Chondrocyte (in vitro differentiated cells): ENCODE data around the gene IWS1. TPM values are rescaled to one million over a fixed set of nuclear protein-coding genes. Genes with fewer than 3 reads are reported as not detected.
A peak's percentile ranks its signal among the peaks of the same experiment; 100 is the strongest.

ENCODE experiments used
- DNase-seq: peaks from one replicate; pipeline ENCODE4 v3.0.0; 2021; ENCODE audit warnings: mixed read lengths, low spot score
- H3K27ac Mint-ChIP-seq: one replicate; pipeline ENCODE4 v1.8.0; 2021; ENCODE audit warnings: mild to moderate bottlenecking, moderate library complexity, mixed read lengths; ENCODE audit not compliant: unreplicated experiment
- H3K27me3 Mint-ChIP-seq: 2 replicates; pipeline ENCODE4 v1.8.0; 2021; ENCODE audit warnings: low read depth, mixed read lengths
- H3K36me3 Mint-ChIP-seq: 2 replicates; pipeline ENCODE4 v1.8.0; 2021; ENCODE audit warnings: low read depth, mixed read lengths
- H3K4me1 Mint-ChIP-seq: 2 replicates; pipeline ENCODE4 v1.8.0; 2021; ENCODE audit warnings: low read depth, mild to moderate bottlenecking, mixed read lengths
- H3K4me3 Mint-ChIP-seq: one replicate; pipeline ENCODE4 v1.8.0; 2021; ENCODE audit warnings: mild to moderate bottlenecking, moderate library complexity, mixed read lengths; ENCODE audit not compliant: unreplicated experiment
- H3K9me3 Mint-ChIP-seq: 2 replicates; pipeline ENCODE4 v1.8.0; 2021; ENCODE audit warnings: low read depth, mixed read lengths
- CTCF ChIP-seq: fragments of 200-600 bp; sonication (generic); IDR thresholded peaks from 2 replicates; pipeline ENCODE4 v1.5.0; 2021; ENCODE audit warnings: antibody characterized with exemption, mild to moderate bottlenecking, moderate library complexity
- long read RNA-seq: library from polyadenylated mRNA; stranded (forward); transcript quantifications from one replicate; pipeline ENCODE4 v2.0.0, GENCODE V29; 2021
- total RNA-seq: library from RNA; stranded (reverse); gene quantifications from 3 replicates; pipeline ENCODE4 v1.2.1, GENCODE V29; 2021

IWS1 gene
- 32.4 to 41.8 TPM (median 37.4 TPM) in 3 replicates for total RNA-seq
- long read RNA-seq, transcript IWS1-201 (14 exons, 2,958 nt): major isoform, 76 of 91 reads
- long read RNA-seq, partial matches to known transcripts: 2 of 91 reads
- long read RNA-seq, other reads (novel, unspliced or antisense): 13 of 91 reads

GRCh38 chr2:127526132-127527000 is at the start of gene IWS1:
IWS1 (minus strand) TSS chr2:127526489; CDS start chr2:127526208, 281 bp downstream.
- Mint-ChIP-seq H3K4me1 (peaks cover 27% of the 10 kb centered on the region), H3K27ac (peak within 1 kb of the TSS; percentile 100), H3K27me3 (no peaks in the 10 kb centered on the region), H3K36me3 (peaks cover 4% of the 10 kb centered on the region), H3K4me3 (peak within 1 kb of the TSS; percentile 83), H3K9me3 (peaks cover 5% of the 10 kb centered on the region)
- peak; percentile 98 for DNase-seq
- TF ChIP-seq CTCF: peak; percentile 47

GRCh38 chr2:127575941-127576432 is 49.7 kb upstream of the IWS1 start:
- no peaks in the 10 kb centered on the region for H3K36me3 Mint-ChIP-seq
- peak; percentile 19 for DNase-seq
- H3K27ac Mint-ChIP-seq: peak overlapping the region; percentile 97
- no peak for TF ChIP-seq CTCF
- H3K27me3 Mint-ChIP-seq: peaks cover 1% of the 10 kb centered on the region
- H3K4me3 Mint-ChIP-seq: peak overlapping the region; percentile 33
- peaks cover 42% of the 10 kb centered on the region for H3K4me1 Mint-ChIP-seq
- no peaks in the 10 kb centered on the region for H3K9me3 Mint-ChIP-seq

GRCh38 chr2:127575185-127575765 is 49.0 kb upstream of the IWS1 start:
- DNase-seq: no peak
- Mint-ChIP-seq H3K36me3 (no peaks in the 10 kb centered on the region), H3K4me1 (peaks cover 49% of the 10 kb centered on the region), H3K4me3 (no peak overlapping the region), H3K9me3 (no peaks in the 10 kb centered on the region), H3K27ac (no peak overlapping the region), H3K27me3 (peaks cover 1% of the 10 kb centered on the region)
- TF ChIP-seq CTCF: no peak

- no peaks in the 10 kb centered on the region for H3K36me3 Mint-ChIP-seq
- no peak for DNase-seq
- TF ChIP-seq CTCF: no peak
- peaks cover 1% of the 10 kb centered on the region for H3K27me3 Mint-ChIP-seq
- no peaks in the 10 kb centered on the region for H3K9me3 Mint-ChIP-seq
- H3K27ac Mint-ChIP-seq: no peak overlapping the region
- peaks cover 54% of the 10 kb centered on the region for H3K4me1 Mint-ChIP-seq
- H3K4me3 Mint-ChIP-seq: no peak overlapping the region
Measured at GRCh38 chr2:127574656-127575055, 48.4 kb upstream of the IWS1 start.

- Mint-ChIP-seq H3K27me3 (no peaks in the 10 kb centered on the region), H3K36me3 (no peaks in the 10 kb centered on the region), H3K9me3 (no peaks in the 10 kb centered on the region), H3K4me1 (peaks cover 63% of the 10 kb centered on the region), H3K27ac (no peak overlapping the region), H3K4me3 (no peak overlapping the region)
- DNase-seq: peak; percentile 79
- no peak for TF ChIP-seq CTCF
Measured at GRCh38 chr2:127573771-127574170, 47.5 kb upstream of the IWS1 start.
